NOMO-1 treated with dmso at 0.1 percent for 144 hours (cell line): ENCODE measurements around the gene PLCH1.

Experiments
- DNase-seq: peaks from one replicate; lab custom pipeline; 2025; ENCODE audit not compliant: unreplicated experiment; lab: John Stamatoyannopoulos, UW

The PLCH1 gene

GRCh38 chr3:155745795-155746550 lies 1.1 kb upstream of the PLCH1 start:
- DNase-seq: no peak

- DNase-seq: no peak
Measured at GRCh38 chr3:155744010-155744625, 753 bp downstream of the PLCH1 start.

- DNase-seq: no peak
Measured at GRCh38 chr3:155743606-155744005, 1.3 kb downstream of the PLCH1 start.

- DNase-seq: no peak
Measured at GRCh38 chr3:155742349-155742965, 2.4 kb downstream of the PLCH1 start.

- no peak for DNase-seq
Measured at GRCh38 chr3:155741603-155742002, 3.3 kb downstream of the PLCH1 start.

- no peak for DNase-seq
Measured at GRCh38 chr3:155741101-155741500, 3.8 kb downstream of the PLCH1 start.

- DNase-seq: no peak
Measured at GRCh38 chr3:155739154-155739553, 5.7 kb downstream of the PLCH1 start.

GRCh38 chr3:155738580-155739076 lies 6.2 kb downstream of the PLCH1 start:
- DNase-seq: no peak

- DNase-seq: peak; percentile 56
Measured at GRCh38 chr3:155737844-155738460, 6.9 kb downstream of the PLCH1 start.

- DNase-seq: no peak
Measured at GRCh38 chr3:155736381-155736780, 8.5 kb downstream of the PLCH1 start.

GRCh38 chr3:155730843-155731242 lies 14.0 kb downstream of the PLCH1 start:
- DNase-seq: no peak

- DNase-seq: no peak
Measured at GRCh38 chr3:155727836-155728235, 17.0 kb downstream of the PLCH1 start.

- no peak for DNase-seq
Measured at GRCh38 chr3:155714295-155714718, 30.6 kb downstream of the PLCH1 start.

GRCh38 chr3:155712008-155712407 lies 32.9 kb downstream of the PLCH1 start:
- no peak for DNase-seq

GRCh38 chr3:155704771-155705559 lies 39.9 kb downstream of the PLCH1 start:
- DNase-seq: no peak

GRCh38 chr3:155704061-155704460 lies 40.8 kb downstream of the PLCH1 start:
- DNase-seq: no peak

- no peak for DNase-seq
Measured at GRCh38 chr3:155702745-155703591, 41.9 kb downstream of the PLCH1 start.

- DNase-seq: peak; percentile 9
Measured at GRCh38 chr3:155701882-155702465, 42.9 kb downstream of the PLCH1 start.

GRCh38 chr3:155697542-155697941 lies 47.3 kb downstream of the PLCH1 start:
- DNase-seq: no peak

- DNase-seq: no peak
Measured at GRCh38 chr3:155690921-155691320, 54.0 kb downstream of the PLCH1 start.
